ENCODE measurements around the gene NTMT1.

GRCh38 chr9:129620669-129621295 lies 5.2 kb upstream of the NTMT1 start, which contains the start of gene C9orf50:
- no peak for TF ChIP-seq CTCF (IDR thresholded peaks at IDR 0.05; ENCODE audit: insufficient read depth, low read depth, low read length)
- TF ChIP-seq EZH2 (IDR thresholded peaks at IDR 0.05; ENCODE audit: insufficient read depth, low read length): no peak
